ENCODE results near the gene APBA3.

Gene APBA3

GRCh38 chr19:3701200-3701599 is 60.3 kb downstream of the APBA3 start:
- no peaks in the 10 kb centered on the region for H3K9me3 ChIP-seq
- no peak overlapping the region for H3K4me3 ChIP-seq
- peaks cover 0 to 2% (median 0%) of the 10 kb centered on the region in 3 donors for H3K36me3 ChIP-seq
- DNase-seq = no peak
- H3K4me1 ChIP-seq = peaks cover 0 to 36% (median 21%) of the 10 kb centered on the region in 4 donors
- intact Hi-C loops (cut with DNase I; ENCODE audit: low total_unique reads) = loop anchor here (2.0 kb wide), 1 partner anchor 36 kb away; no protein-coding TSS in a partner anchor
- H3K27me3 ChIP-seq = peaks cover 0 to 14% of the 10 kb centered on the region in 2 donors
- no peak overlapping the region for H3K27ac ChIP-seq
- TF ChIP-seq CTCF (IDR thresholded peaks at IDR 0.05) = no peak

Data from tibial artery (tissue), 4 donors.